ENCODE measurements around the gene EFNA2.

The EFNA2 gene

DNA sequence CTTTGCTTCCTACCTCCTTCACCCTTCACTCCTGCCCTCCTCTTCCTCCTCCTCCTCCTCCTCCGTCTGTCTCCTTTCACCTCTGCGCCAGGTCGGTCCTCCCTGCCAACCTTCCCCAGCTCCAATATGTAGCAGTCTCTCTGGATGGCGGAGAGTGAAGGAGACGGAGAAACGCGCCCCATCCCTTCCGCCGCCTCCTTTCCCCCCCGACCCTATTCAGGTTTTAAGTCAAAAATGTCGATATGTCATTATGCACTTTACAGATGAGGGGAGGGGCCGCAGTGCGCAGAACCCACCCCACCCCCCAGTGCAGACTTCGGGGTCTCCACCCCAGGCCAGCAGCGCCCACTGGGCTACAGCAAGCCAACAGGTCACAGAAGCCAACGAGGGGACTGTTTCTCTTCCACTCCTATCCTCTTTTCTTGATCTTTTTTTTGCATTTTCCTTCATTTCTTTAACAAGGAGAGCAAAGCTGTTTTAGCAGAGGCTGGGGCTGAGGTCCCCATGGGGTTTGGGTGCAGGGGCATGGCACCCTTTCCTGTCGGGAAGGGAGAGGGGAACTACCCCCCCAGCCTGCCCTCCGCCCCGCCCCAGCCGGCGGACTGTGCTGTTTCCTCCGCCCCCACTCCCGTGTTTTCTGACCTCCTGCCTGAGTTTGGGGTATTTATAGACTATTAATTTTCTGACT lies 28.1 kb upstream of the EFNA2 start:
- TF ChIP-seq TOX (CRISPR knock-in tag; IDR thresholded peaks at IDR 0.05; ENCODE audit: borderline replicate concordance) (no peak), ZC3H10 (CRISPR knock-in tag; IDR thresholded peaks at IDR 0.05) (no peak), RARB (CRISPR knock-in tag; IDR thresholded peaks at IDR 0.05) (no peak), ZNF70 (CRISPR knock-in tag; IDR thresholded peaks at IDR 0.05) (no peak), ARNTL (CRISPR knock-in tag; IDR thresholded peaks at IDR 0.05; ENCODE audit: borderline replicate concordance, low read depth) (no peak), PPARA (CRISPR knock-in tag; IDR thresholded peaks at IDR 0.05; ENCODE audit: borderline replicate concordance) (no peak), ZFP3 (CRISPR knock-in tag; IDR thresholded peaks at IDR 0.05) (no peak), ZNF565 (CRISPR knock-in tag; conservative IDR thresholded peaks at IDR 0.05; ENCODE audit: low read depth) (no peak), BACH2 (CRISPR knock-in tag; IDR thresholded peaks at IDR 0.05; ENCODE audit: borderline replicate concordance) (no peak), TCF4 (CRISPR knock-in tag; IDR thresholded peaks at IDR 0.05; ENCODE audit: borderline replicate concordance) (no peak), ZNF8 (CRISPR knock-in tag; IDR thresholded peaks at IDR 0.05) (no peak), ZFP30 (CRISPR knock-in tag; IDR thresholded peaks at IDR 0.05) (no peak), GLIS3 (CRISPR knock-in tag; IDR thresholded peaks at IDR 0.05) (no peak)
- TF ChIP-seq, protein P1, sequence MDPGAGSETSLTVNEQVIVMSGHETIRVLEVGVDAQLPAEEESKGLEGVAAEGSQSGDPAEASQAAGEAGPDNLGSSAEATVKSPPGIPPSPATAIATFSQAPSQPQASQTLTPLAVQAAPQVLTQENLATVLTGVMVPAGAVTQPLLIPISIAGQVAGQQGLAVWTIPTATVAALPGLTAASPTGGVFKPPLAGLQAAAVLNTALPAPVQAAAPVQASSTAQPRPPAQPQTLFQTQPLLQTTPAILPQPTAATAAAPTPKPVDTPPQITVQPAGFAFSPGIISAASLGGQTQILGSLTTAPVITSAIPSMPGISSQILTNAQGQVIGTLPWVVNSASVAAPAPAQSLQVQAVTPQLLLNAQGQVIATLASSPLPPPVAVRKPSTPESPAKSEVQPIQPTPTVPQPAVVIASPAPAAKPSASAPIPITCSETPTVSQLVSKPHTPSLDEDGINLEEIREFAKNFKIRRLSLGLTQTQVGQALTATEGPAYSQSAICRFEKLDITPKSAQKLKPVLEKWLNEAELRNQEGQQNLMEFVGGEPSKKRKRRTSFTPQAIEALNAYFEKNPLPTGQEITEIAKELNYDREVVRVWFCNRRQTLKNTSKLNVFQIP (CRISPR knock-in tag; IDR thresholded peaks at IDR 0.05; ENCODE audit: borderline replicate concordance, low read depth): no peak
- TF ChIP-seq, protein P2, sequence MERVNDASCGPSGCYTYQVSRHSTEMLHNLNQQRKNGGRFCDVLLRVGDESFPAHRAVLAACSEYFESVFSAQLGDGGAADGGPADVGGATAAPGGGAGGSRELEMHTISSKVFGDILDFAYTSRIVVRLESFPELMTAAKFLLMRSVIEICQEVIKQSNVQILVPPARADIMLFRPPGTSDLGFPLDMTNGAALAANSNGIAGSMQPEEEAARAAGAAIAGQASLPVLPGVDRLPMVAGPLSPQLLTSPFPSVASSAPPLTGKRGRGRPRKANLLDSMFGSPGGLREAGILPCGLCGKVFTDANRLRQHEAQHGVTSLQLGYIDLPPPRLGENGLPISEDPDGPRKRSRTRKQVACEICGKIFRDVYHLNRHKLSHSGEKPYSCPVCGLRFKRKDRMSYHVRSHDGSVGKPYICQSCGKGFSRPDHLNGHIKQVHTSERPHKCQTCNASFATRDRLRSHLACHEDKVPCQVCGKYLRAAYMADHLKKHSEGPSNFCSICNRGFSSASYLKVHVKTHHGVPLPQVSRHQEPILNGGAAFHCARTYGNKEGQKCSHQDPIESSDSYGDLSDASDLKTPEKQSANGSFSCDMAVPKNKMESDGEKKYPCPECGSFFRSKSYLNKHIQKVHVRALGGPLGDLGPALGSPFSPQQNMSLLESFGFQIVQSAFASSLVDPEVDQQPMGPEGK (CRISPR knock-in tag; IDR thresholded peaks at IDR 0.05; ENCODE audit: borderline replicate concordance): no peak
- TF ChIP-seq, protein P3, sequence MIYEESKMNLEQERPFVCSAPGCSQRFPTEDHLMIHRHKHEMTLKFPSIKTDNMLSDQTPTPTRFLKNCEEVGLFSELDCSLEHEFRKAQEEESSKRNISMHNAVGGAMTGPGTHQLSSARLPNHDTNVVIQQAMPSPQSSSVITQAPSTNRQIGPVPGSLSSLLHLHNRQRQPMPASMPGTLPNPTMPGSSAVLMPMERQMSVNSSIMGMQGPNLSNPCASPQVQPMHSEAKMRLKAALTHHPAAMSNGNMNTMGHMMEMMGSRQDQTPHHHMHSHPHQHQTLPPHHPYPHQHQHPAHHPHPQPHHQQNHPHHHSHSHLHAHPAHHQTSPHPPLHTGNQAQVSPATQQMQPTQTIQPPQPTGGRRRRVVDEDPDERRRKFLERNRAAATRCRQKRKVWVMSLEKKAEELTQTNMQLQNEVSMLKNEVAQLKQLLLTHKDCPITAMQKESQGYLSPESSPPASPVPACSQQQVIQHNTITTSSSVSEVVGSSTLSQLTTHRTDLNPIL (CRISPR knock-in tag; IDR thresholded peaks at IDR 0.05; ENCODE audit: low read depth): no peak
- ATAC-seq: no peak

DNA sequence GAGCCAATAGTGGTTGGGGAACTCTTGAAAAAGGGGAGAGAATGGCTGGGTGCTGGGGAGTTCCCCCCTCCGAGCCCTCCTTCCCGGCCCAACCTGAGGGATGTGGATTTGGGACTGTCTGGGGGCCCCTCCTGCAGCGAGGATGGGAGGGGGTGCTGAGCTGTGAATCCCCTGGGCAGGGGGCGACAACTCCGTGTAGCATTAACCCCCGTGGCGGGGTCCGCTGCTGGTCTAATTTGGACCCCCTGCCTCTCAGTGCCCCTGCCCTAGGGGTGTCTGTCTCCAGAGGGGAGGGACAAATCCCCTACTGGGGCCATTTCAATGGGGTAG lies 27.5 kb upstream of the EFNA2 start:
- ATAC-seq: no peak

DNA sequence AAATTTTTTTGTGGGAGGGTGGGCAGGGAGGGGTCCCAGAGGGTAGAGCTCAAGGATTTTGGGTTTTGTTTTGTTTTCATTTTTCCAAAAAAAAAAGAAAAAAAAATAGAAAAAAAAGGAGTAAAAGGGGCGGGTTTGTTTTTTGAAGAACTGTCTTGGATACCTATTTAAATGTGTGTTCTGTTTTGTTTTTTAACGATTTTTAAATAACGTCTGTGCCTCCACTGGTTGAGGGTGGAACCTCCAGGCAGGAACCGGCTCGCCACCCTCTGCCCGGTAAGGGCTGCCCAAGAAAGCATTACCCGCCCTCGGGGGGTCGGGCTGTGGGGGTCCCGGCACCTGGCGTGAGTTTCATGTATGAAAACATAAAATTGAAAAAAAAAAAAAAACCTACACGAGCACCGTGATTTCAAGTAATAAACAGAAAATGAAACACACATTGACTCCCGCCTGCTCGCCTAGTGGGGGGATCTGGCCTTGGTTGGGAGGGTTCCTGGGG lies 26.9 kb upstream of the EFNA2 start:
- TF ChIP-seq ZNF70 (CRISPR knock-in tag; IDR thresholded peaks at IDR 0.05): no peak
- no peak for TF ChIP-seq TCF4 (CRISPR knock-in tag; IDR thresholded peaks at IDR 0.05; ENCODE audit: borderline replicate concordance)
- TF ChIP-seq, protein P4, sequence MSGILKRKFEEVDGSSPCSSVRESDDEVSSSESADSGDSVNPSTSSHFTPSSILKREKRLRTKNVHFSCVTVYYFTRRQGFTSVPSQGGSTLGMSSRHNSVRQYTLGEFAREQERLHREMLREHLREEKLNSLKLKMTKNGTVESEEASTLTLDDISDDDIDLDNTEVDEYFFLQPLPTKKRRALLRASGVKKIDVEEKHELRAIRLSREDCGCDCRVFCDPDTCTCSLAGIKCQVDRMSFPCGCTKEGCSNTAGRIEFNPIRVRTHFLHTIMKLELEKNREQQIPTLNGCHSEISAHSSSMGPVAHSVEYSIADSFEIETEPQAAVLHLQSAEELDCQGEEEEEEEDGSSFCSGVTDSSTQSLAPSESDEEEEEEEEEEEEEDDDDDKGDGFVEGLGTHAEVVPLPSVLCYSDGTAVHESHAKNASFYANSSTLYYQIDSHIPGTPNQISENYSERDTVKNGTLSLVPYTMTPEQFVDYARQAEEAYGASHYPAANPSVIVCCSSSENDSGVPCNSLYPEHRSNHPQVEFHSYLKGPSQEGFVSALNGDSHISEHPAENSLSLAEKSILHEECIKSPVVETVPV (CRISPR knock-in tag; IDR thresholded peaks at IDR 0.05): no peak
- no peak for TF ChIP-seq RARB (CRISPR knock-in tag; IDR thresholded peaks at IDR 0.05)
- TF ChIP-seq ISL1 (CRISPR knock-in tag; IDR thresholded peaks at IDR 0.05): no peak
- TF ChIP-seq PPARA (CRISPR knock-in tag; IDR thresholded peaks at IDR 0.05; ENCODE audit: borderline replicate concordance): no peak
- TF ChIP-seq TOX (CRISPR knock-in tag; IDR thresholded peaks at IDR 0.05; ENCODE audit: borderline replicate concordance): no peak
- TF ChIP-seq BACH2 (CRISPR knock-in tag; IDR thresholded peaks at IDR 0.05; ENCODE audit: borderline replicate concordance): no peak
- no peak for TF ChIP-seq GLIS3 (CRISPR knock-in tag; IDR thresholded peaks at IDR 0.05)
- TF ChIP-seq ZC3H10 (CRISPR knock-in tag; IDR thresholded peaks at IDR 0.05): no peak
- TF ChIP-seq ZFP30 (CRISPR knock-in tag; IDR thresholded peaks at IDR 0.05): no peak
- TF ChIP-seq SNAI2 (CRISPR knock-in tag; IDR thresholded peaks at IDR 0.05): no peak
- no peak for TF ChIP-seq ESRRG (CRISPR knock-in tag; IDR thresholded peaks at IDR 0.05)

More for the DNA sequence above, 27.5 kb upstream of the EFNA2 start:
- TF ChIP-seq ZNF70 (CRISPR knock-in tag; IDR thresholded peaks at IDR 0.05) (no peak), CSDC2 (CRISPR knock-in tag; IDR thresholded peaks at IDR 0.05) (no peak), ZFP30 (CRISPR knock-in tag; IDR thresholded peaks at IDR 0.05) (no peak), ESRRG (CRISPR knock-in tag; IDR thresholded peaks at IDR 0.05) (no peak), TOX (CRISPR knock-in tag; IDR thresholded peaks at IDR 0.05; ENCODE audit: borderline replicate concordance) (no peak), OSR1 (CRISPR knock-in tag; IDR thresholded peaks at IDR 0.05) (no peak), BACH2 (CRISPR knock-in tag; IDR thresholded peaks at IDR 0.05; ENCODE audit: borderline replicate concordance) (no peak), ARNTL (CRISPR knock-in tag; IDR thresholded peaks at IDR 0.05; ENCODE audit: borderline replicate concordance, low read depth) (no peak), TCF4 (CRISPR knock-in tag; IDR thresholded peaks at IDR 0.05; ENCODE audit: borderline replicate concordance) (no peak), ISL1 (CRISPR knock-in tag; IDR thresholded peaks at IDR 0.05) (no peak)
- TF ChIP-seq, protein P3 (CRISPR knock-in tag; IDR thresholded peaks at IDR 0.05; ENCODE audit: low read depth): no peak
- TF ChIP-seq, protein P1 (CRISPR knock-in tag; IDR thresholded peaks at IDR 0.05; ENCODE audit: borderline replicate concordance, low read depth): no peak

More for the DNA sequence above, 26.9 kb upstream of the EFNA2 start:
- ATAC-seq: no peak
